ENCODE results near the gene PACSIN3. TPM values are rescaled to one million over a fixed set of nuclear protein-coding genes. Genes with fewer than 3 reads are reported as not detected.
A peak's percentile ranks its signal among the peaks of the same experiment; 100 is the strongest.

The PACSIN3 gene
- total and polyA plus RNA-seq, 2 of the 13 experiments (the other 11 are each of a cell fraction or from before 2014, with no cell fraction given): 47.9 to 93.3 TPM

DNA sequence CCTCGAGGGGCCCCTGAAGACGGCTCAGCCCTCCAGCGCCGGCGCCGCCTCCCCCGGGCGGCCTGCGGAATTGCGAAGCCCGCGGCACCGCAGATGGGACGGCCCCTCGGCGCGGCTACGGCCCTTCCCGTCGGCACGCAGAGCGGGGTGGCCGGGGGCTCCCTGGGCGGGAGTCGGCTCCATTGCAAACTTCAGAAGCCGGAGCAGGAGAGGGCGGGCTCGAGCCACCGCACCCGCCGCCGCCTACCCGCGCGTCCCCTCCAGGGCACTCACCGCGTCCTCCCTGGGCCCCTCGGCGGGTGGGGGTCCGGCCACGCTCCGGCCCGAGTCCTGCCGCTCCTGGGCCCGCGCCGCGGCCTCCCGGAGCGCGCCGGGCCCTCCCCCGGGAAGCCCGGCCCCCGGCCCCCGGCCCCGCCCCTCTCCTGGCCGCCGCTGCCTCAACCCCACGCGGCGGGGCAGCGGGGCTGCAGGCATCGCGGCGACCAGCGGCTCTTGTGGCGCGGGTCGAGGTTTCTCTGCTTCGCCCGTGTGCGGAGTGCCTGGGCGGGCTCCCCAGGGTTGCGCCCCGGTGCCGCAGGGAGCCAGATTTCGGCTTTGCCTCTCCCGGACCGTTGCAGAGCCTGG is at the start of gene PACSIN3 (continued):
- no peak for TF ChIP-seq ZNF510 (CRISPR knock-in tag; IDR thresholded peaks at IDR 0.05; ENCODE audit: low read depth)
- TF ChIP-seq ZBTB20 (CRISPR knock-in tag; IDR thresholded peaks at IDR 0.05; ENCODE audit: borderline replicate concordance, low read depth): peak; percentile 34; the same call in 1 of the 2 replicates
- TF ChIP-seq ZNF687 (CRISPR knock-in tag; IDR thresholded peaks at IDR 0.05): peak; percentile 0; the same call in 1 of the 2 replicates
- no peak for TF ChIP-seq SIX1 (CRISPR knock-in tag; IDR thresholded peaks at IDR 0.05; ENCODE audit: borderline replicate concordance)
- TF ChIP-seq MXI1 (IDR thresholded peaks at IDR 0.05; ENCODE audit: borderline replicate concordance, low read depth, low read length): 0 out of 3 replicates have a peak, but pooled peaks have one; percentile 21
- TF ChIP-seq E2F1 (CRISPR knock-in tag; IDR thresholded peaks at IDR 0.05): 0 out of 2 replicates have a peak, but pooled peaks have one; percentile 45
- TF ChIP-seq ZNF670 (CRISPR knock-in tag; IDR thresholded peaks at IDR 0.05; ENCODE audit: borderline replicate concordance): no peak
- TF ChIP-seq ZSCAN20 (CRISPR knock-in tag; IDR thresholded peaks at IDR 0.05; ENCODE audit: borderline replicate concordance): no peak
- peak; percentile 0 for TF ChIP-seq ZEB1 (IDR thresholded peaks at IDR 0.05; ENCODE audit: insufficient replicate concordance, low read depth)
- TF ChIP-seq ZNF790 (CRISPR knock-in tag; IDR thresholded peaks at IDR 0.05; ENCODE audit: borderline replicate concordance): 0 out of 2 replicates have a peak, but pooled peaks have one; percentile 28
- no peak for TF ChIP-seq RAD51 (IDR thresholded peaks at IDR 0.05; ENCODE audit: borderline replicate concordance)
- no peak for TF ChIP-seq MAFK (conservative IDR thresholded peaks at IDR 0.05 in 1 of 2, IDR thresholded peaks at IDR 0.05 in 1 of 2; ENCODE audit: low read length in 2 of 2)
- no peak for TF ChIP-seq ZNF543 (CRISPR knock-in tag; IDR thresholded peaks at IDR 0.05)
- TF ChIP-seq TCF12 (IDR thresholded peaks at IDR 0.05): no peak
- TF ChIP-seq TCF12 (CRISPR knock-in tag; IDR thresholded peaks at IDR 0.05): no peak
- no peak for TF ChIP-seq ZNF260 (CRISPR knock-in tag; IDR thresholded peaks at IDR 0.05; ENCODE audit: borderline replicate concordance, low read depth)
- no peak; the same call in none of the 2 replicates for TF ChIP-seq ZIK1 (CRISPR knock-in tag; IDR thresholded peaks at IDR 0.05; ENCODE audit: borderline replicate concordance, low read depth)
- TF ChIP-seq SOX13 (IDR thresholded peaks at IDR 0.05): no peak
- no peak for TF ChIP-seq SOX13 (CRISPR knock-in tag; conservative IDR thresholded peaks at IDR 0.05 in 1 of 2, IDR thresholded peaks at IDR 0.05 in 1 of 2)
- TF ChIP-seq SOX5 (CRISPR knock-in tag; IDR thresholded peaks at IDR 0.05; ENCODE audit: borderline replicate concordance): no peak
- no peak for TF ChIP-seq MZF1 (CRISPR knock-in tag; IDR thresholded peaks at IDR 0.05; ENCODE audit: borderline replicate concordance)
- TF ChIP-seq U2AF2 (IDR thresholded peaks at IDR 0.05; ENCODE audit: low read depth, low read length): no peak
- peak; percentile 23; the same call in 1 of the 2 replicates for TF ChIP-seq ZNF616 (CRISPR knock-in tag; IDR thresholded peaks at IDR 0.05; ENCODE audit: low read depth)
- no peak for TF ChIP-seq KLF16 (CRISPR knock-in tag; IDR thresholded peaks at IDR 0.05)
- peak; percentile 14; the same call in 1 of the 2 replicates for TF ChIP-seq ZFP82 (CRISPR knock-in tag; IDR thresholded peaks at IDR 0.05; ENCODE audit: borderline replicate concordance)
- no peak for TF ChIP-seq RFXANK (CRISPR knock-in tag; IDR thresholded peaks at IDR 0.05)
- no peak for TF ChIP-seq ZNF501 (CRISPR knock-in tag; IDR thresholded peaks at IDR 0.05)
